Endodermal cell (in vitro differentiated cells): ENCODE results near the gene SH3BP2. TPM values are rescaled to one million over a fixed set of nuclear protein-coding genes. Genes with fewer than 3 reads are reported as not detected.

Source experiments
- DNase-seq: peaks from one replicate; pipeline ENCODE4 v3.0.0-alpha.2; 2017
- H3K27ac ChIP-seq: 2 replicates; pipeline ENCODE4 v1.5.1; 2013; ENCODE audit warnings: mild to moderate bottlenecking, low read depth, low read length, moderate library complexity
- H3K27me3 ChIP-seq: 2 replicates; pipeline ENCODE4 v1.6.1; 2013; ENCODE audit warnings: mild to moderate bottlenecking, low read length, moderate library complexity; ENCODE audit not compliant: insufficient read depth, control insufficient read depth, poor library complexity, severe bottlenecking
- H3K36me3 ChIP-seq: 2 replicates; pipeline ENCODE4 v1.7.0; 2013; ENCODE audit warnings: mild to moderate bottlenecking, low read length, moderate library complexity; ENCODE audit not compliant: control insufficient read depth, insufficient read depth
- H3K4me1 ChIP-seq: one replicate; pipeline ENCODE4 v1.7.0; 2013; ENCODE audit warnings: low read length; ENCODE audit not compliant: control insufficient read depth, insufficient read depth
- H3K4me3 ChIP-seq: 2 replicates; pipeline ENCODE4 v1.5.1; 2013; ENCODE audit warnings: mild to moderate bottlenecking, low read length, moderate library complexity
- H3K9ac ChIP-seq: 2 replicates; pipeline ENCODE4 v1.6.1; 2013; ENCODE audit warnings: mild to moderate bottlenecking, low read length, moderate library complexity; ENCODE audit not compliant: poor library complexity, severe bottlenecking; ENCODE audit errors: extremely low read depth
- H3K9me3 ChIP-seq: 2 replicates; pipeline ENCODE4 v1.6.1; 2013; ENCODE audit warnings: mild to moderate bottlenecking, low read length, moderate library complexity; ENCODE audit not compliant: control insufficient read depth
- H3K27ac Mint-ChIP-seq: 2 replicates; pipeline ENCODE4 v1.8.0; 2020; ENCODE audit warnings: mixed read lengths
- H3K27me3 Mint-ChIP-seq: 2 replicates; pipeline ENCODE4 v1.8.0; 2021; ENCODE audit warnings: mild to moderate bottlenecking, mixed read lengths; ENCODE audit not compliant: insufficient read depth
- H3K36me3 Mint-ChIP-seq: 2 replicates; pipeline ENCODE4 v1.8.0; 2020; ENCODE audit warnings: low read depth, mixed read lengths
- H3K4me1 Mint-ChIP-seq: 2 replicates; pipeline ENCODE4 v1.8.0; 2020; ENCODE audit warnings: mixed read lengths
- H3K4me3 Mint-ChIP-seq: 2 replicates; pipeline ENCODE4 v1.8.0; 2020; ENCODE audit warnings: mild to moderate bottlenecking, moderate library complexity, mixed read lengths
- H3K9me3 Mint-ChIP-seq: 2 replicates; pipeline ENCODE4 v1.8.0; 2020; ENCODE audit warnings: mild to moderate bottlenecking, mixed read lengths
- CTCF ChIP-seq: fragments of 200-600 bp; sonication (generic); conservative IDR thresholded peaks from 2 replicates; pipeline ENCODE4 v1.5.0; 2021; ENCODE audit warnings: antibody characterized with exemption, mild to moderate bottlenecking
- WGBS, 2 experiments: methylation state at CpG; one replicate each; pipeline versions ENCODE4 v1.1.5 to v1.1.7; 2013; ENCODE audit warnings: missing lambda C conversion rate in 2 of 2, mixed read lengths in 1 of 2; ENCODE audit not compliant: insufficient coverage in 1 of 2, insufficient read length in 1 of 2; 5-methylcytosine and 5-hydroxymethylcytosine counted together
- long read RNA-seq, 4 experiments: library from polyadenylated mRNA in 2 of 4; library from RNA in 1 of 4; library from capped mRNA in 1 of 4; stranded (forward) in 3 of 4; unstranded in 1 of 4; transcript quantifications; one replicate each; pipeline ENCODE4 v2.0.0, GENCODE V29; 2020 to 2021; ENCODE audit warnings: inconsistent platforms in 1 of 4
- polyA plus RNA-seq, 2 experiments: library from polyadenylated mRNA; stranded (reverse); fragments of 50-300 nt; gene quantifications; one replicate each; pipeline ENCODE4 v1.2.3, GENCODE V29; 2013
- total RNA-seq, 2 donors: library from RNA; stranded (reverse); fragmentation: NEBNext Ultra II Directional in 1 of 2; extraction: Animal tissue kit (Norgen Biotek cat#: 25700) in 1 of 2; gene quantifications; 2 replicates in 1 of 2; 3 replicates in 1 of 2; pipeline ENCODE4 v1.2.1, GENCODE V29; 2021

Gene SH3BP2
- total RNA-seq, result 10 to 100 TPM; 40.5 to 43.8 TPM
- 28.2 TPM for polyA plus RNA-seq (2013, experiment 1 of 2)
- 21.3 TPM for polyA plus RNA-seq (2013, experiment 2 of 2)
- long read RNA-seq, experiment 1, partial matches to known transcripts, result 2 of 12 reads
- long read RNA-seq, experiment 1, other reads (novel, unspliced or antisense), result 8 of 12 reads
- long read RNA-seq, experiment 2, transcript SH3BP2-221 (13 exons, 2,351 nt), result major isoform, 16 of 50 reads
- long read RNA-seq, experiment 2, partial matches to known transcripts, result 4 of 50 reads
- long read RNA-seq, experiment 2, other reads (novel, unspliced or antisense), result 28 of 50 reads
- long read RNA-seq, experiment 3, partial matches to known transcripts, result 6 of 11 reads
- long read RNA-seq, experiment 3, other reads (novel, unspliced or antisense), result 3 of 11 reads
- long read RNA-seq, experiment 4, partial matches to known transcripts, result 0 of 1 reads
- long read RNA-seq, experiment 4, other reads (novel, unspliced or antisense), result 1 of 1 reads

GRCh38 chr4:2792711-2793585 is at the start of gene SH3BP2:
Gene SH3BP2, plus strand, starts transcription at chr4:2793085. Its CDS starts 27,533 bp downstream, at chr4:2820618.
- Mint-ChIP-seq H3K4me3 (peak within 1 kb of the TSS; percentile 50), H3K4me1 (peaks cover 6% of the 10 kb centered on the region), H3K9me3 (no peaks in the 10 kb centered on the region), H3K36me3 (no peaks in the 10 kb centered on the region), H3K27me3 (peaks cover 36% of the 10 kb centered on the region), H3K27ac (no peak within 1 kb of the TSS)
- Histone ChIP-seq H3K9me3 (no peaks in the 10 kb centered on the region), H3K36me3 (no peaks in the 10 kb centered on the region), H3K27ac (no peak within 1 kb of the TSS), H3K9ac (no peak within 1 kb of the TSS), H3K4me1 (peaks cover 5% of the 10 kb centered on the region), H3K27me3 (peaks cover 15% of the 10 kb centered on the region), H3K4me3 (no peak within 1 kb of the TSS)
- WGBS, 2 experiments, result 8 to 18% methylated on average over 9 to 104 of the region's 104 CpGs
- peak; percentile 93 for DNase-seq
- no peak for TF ChIP-seq CTCF

GRCh38 chr4:2743518-2744445 is 49.1 kb upstream of the SH3BP2 start:
- 94 to 97% methylated on average over 19 to 21 of the region's 21 CpGs for WGBS, 2 experiments
- no peak overlapping the region for H3K4me3 ChIP-seq
- H3K9ac ChIP-seq, result no peak overlapping the region
- Mint-ChIP-seq H3K27ac (no peak overlapping the region), H3K4me3 (no peak overlapping the region), H3K4me1 (no peaks in the 10 kb centered on the region), H3K36me3 (peaks cover 48% of the 10 kb centered on the region), H3K9me3 (no peaks in the 10 kb centered on the region), H3K27me3 (no peaks in the 10 kb centered on the region)
- H3K27me3 ChIP-seq, result no peaks in the 10 kb centered on the region
- H3K27ac ChIP-seq, result no peak overlapping the region
- H3K36me3 ChIP-seq, result peaks cover 48% of the 10 kb centered on the region
- H3K4me1 ChIP-seq, result no peaks in the 10 kb centered on the region
- H3K9me3 ChIP-seq, result no peaks in the 10 kb centered on the region
- DNase-seq, result no peak
- TF ChIP-seq CTCF, result no peak
